GM18909 (cell line): ENCODE measurements around the gene NPLOC4.

Experiments
- ATAC-seq: cut with Tn5 transposase; IDR thresholded peaks from one replicate; pipeline ENCODE4 v1.9.1; 2021; ENCODE audit warnings: mild to moderate bottlenecking; ENCODE audit not compliant: unreplicated experiment, poor library complexity

Gene NPLOC4

GRCh38 chr17:81574643-81574956, 62.3 kb downstream of the NPLOC4 start:
- no peak for ATAC-seq

GRCh38 chr17:81573794-81574642, 62.9 kb downstream of the NPLOC4 start:
- no peak for ATAC-seq

GRCh38 chr17:81572563-81573168, 64.2 kb downstream of the NPLOC4 start:
- ATAC-seq: no peak

GRCh38 chr17:81570964-81571363, 65.9 kb downstream of the NPLOC4 start:
- no peak for ATAC-seq

GRCh38 chr17:81569986-81570514, 66.9 kb downstream of the NPLOC4 start:
- ATAC-seq: no peak

- ATAC-seq: no peak
Observed at GRCh38 chr17:81568416-81568815, 68.5 kb downstream of the NPLOC4 start.

- ATAC-seq: no peak
Observed at GRCh38 chr17:81567191-81567590, 69.7 kb downstream of the NPLOC4 start.

- ATAC-seq: no peak
Observed at GRCh38 chr17:81566461-81567126, 70.3 kb downstream of the NPLOC4 start.

- no peak for ATAC-seq
Observed at GRCh38 chr17:81565231-81565630, 71.7 kb downstream of the NPLOC4 start.

GRCh38 chr17:81564778-81565177, 72.1 kb downstream of the NPLOC4 start:
- no peak for ATAC-seq

- no peak for ATAC-seq
Observed at GRCh38 chr17:81563861-81564586, 72.9 kb downstream of the NPLOC4 start.

GRCh38 chr17:81561494-81561885, 75.4 kb downstream of the NPLOC4 start:
- ATAC-seq: no peak

- ATAC-seq: no peak
Observed at GRCh38 chr17:81558941-81559806, 77.7 kb downstream of the NPLOC4 start.

GRCh38 chr17:81558115-81558468, 78.8 kb downstream of the NPLOC4 start:
- ATAC-seq: no peak

GRCh38 chr17:81557276-81558114, 79.4 kb downstream of the NPLOC4 start:
- no peak for ATAC-seq

GRCh38 chr17:81556863-81557262, 80.0 kb downstream of the NPLOC4 start:
- no peak for ATAC-seq

- ATAC-seq: no peak
Observed at GRCh38 chr17:81556175-81556691, 80.7 kb downstream of the NPLOC4 start.

GRCh38 chr17:81553616-81554181, 83.2 kb downstream of the NPLOC4 start:
- no peak for ATAC-seq
